ENCODE results near the gene VAPB.

VAPB gene

GRCh38 chr20:58497724-58498469 lies 108.9 kb downstream of the VAPB start:
- Histone ChIP-seq H3K4me2 (ENCODE audit: low read length) (no peak overlapping the region), H3K4me1 (ENCODE audit: low read length) (no peaks in the 10 kb centered on the region), H3K27ac (ENCODE audit: low read length) (no peak overlapping the region), H2AFZ (ENCODE audit: low read depth, low read length) (no peak overlapping the region), H3K9ac (ENCODE audit: low read length) (no peak overlapping the region), H3K4me3 (ENCODE audit: low read length) (no peak overlapping the region), H3K9me3 (ENCODE audit: insufficient read depth, low read length) (no peaks in the 10 kb centered on the region), H3K27me3 (ENCODE audit: low read depth, low read length) (peaks cover 13% of the 10 kb centered on the region), H3K36me3 (replicated peaks; ENCODE audit: low read depth, low read length) (no peaks in the 10 kb centered on the region), H4K20me1 (ENCODE audit: insufficient read depth, low read length) (no peaks in the 10 kb centered on the region), H3K79me2 (ENCODE audit: low read length) (no peaks in the 10 kb centered on the region)
- TF ChIP-seq CTCF (IDR thresholded peaks at IDR 0.05; ENCODE audit: low read depth, low read length) (no peak), EZH2phosphoT487 (IDR thresholded peaks at IDR 0.05; ENCODE audit: low read depth) (no peak)

GRCh38 chr20:58498470-58499068 lies 109.5 kb downstream of the VAPB start:
- no peak overlapping the region for H2AFZ ChIP-seq (ENCODE audit: low read depth, low read length)

GRCh38 chr20:58500256-58500655 lies 111.2 kb downstream of the VAPB start:
- no peaks in the 10 kb centered on the region for H3K36me3 ChIP-seq (replicated peaks; ENCODE audit: low read depth, low read length)
- peaks cover 20% of the 10 kb centered on the region for H3K27me3 ChIP-seq (ENCODE audit: low read depth, low read length)
- no peak overlapping the region for H3K27ac ChIP-seq (ENCODE audit: low read length)
- H3K79me2 ChIP-seq (ENCODE audit: low read length): no peaks in the 10 kb centered on the region
- no peaks in the 10 kb centered on the region for H4K20me1 ChIP-seq (ENCODE audit: insufficient read depth, low read length)
- H3K4me3 ChIP-seq (ENCODE audit: low read length): no peak overlapping the region
- 0 out of 2 replicates have a peak, but pooled peaks cover 7% of the 10 kb centered on the region for H3K9me3 ChIP-seq (ENCODE audit: insufficient read depth, low read length)
- no peaks in the 10 kb centered on the region for H3K4me1 ChIP-seq (ENCODE audit: low read length)
- H3K9ac ChIP-seq (ENCODE audit: low read length): no peak overlapping the region
- no peak overlapping the region for H2AFZ ChIP-seq (ENCODE audit: low read depth, low read length)
- H3K4me2 ChIP-seq (ENCODE audit: low read length): no peak overlapping the region
- TF ChIP-seq EZH2phosphoT487 (IDR thresholded peaks at IDR 0.05; ENCODE audit: low read depth) (no peak), CTCF (IDR thresholded peaks at IDR 0.05; ENCODE audit: low read depth, low read length) (no peak)

More at GRCh38 chr20:58498470-58499068, 109.5 kb downstream of the VAPB start:
- no peaks in the 10 kb centered on the region for H3K9me3 ChIP-seq (ENCODE audit: insufficient read depth, low read length)
- H3K4me1 ChIP-seq (ENCODE audit: low read length): no peaks in the 10 kb centered on the region
- H4K20me1 ChIP-seq (ENCODE audit: insufficient read depth, low read length): no peaks in the 10 kb centered on the region
- H3K4me3 ChIP-seq (ENCODE audit: low read length): no peak overlapping the region
- no peak overlapping the region for H3K27ac ChIP-seq (ENCODE audit: low read length)
- no peaks in the 10 kb centered on the region for H3K36me3 ChIP-seq (replicated peaks; ENCODE audit: low read depth, low read length)
- TF ChIP-seq CTCF (IDR thresholded peaks at IDR 0.05; ENCODE audit: low read depth, low read length) (no peak), EZH2phosphoT487 (IDR thresholded peaks at IDR 0.05; ENCODE audit: low read depth) (no peak)
- peaks cover 13% of the 10 kb centered on the region; the same call in 1 of the 2 replicates for H3K27me3 ChIP-seq (ENCODE audit: low read depth, low read length)
- no peaks in the 10 kb centered on the region for H3K79me2 ChIP-seq (ENCODE audit: low read length)
- H3K4me2 ChIP-seq (ENCODE audit: low read length): no peak overlapping the region
- H3K9ac ChIP-seq (ENCODE audit: low read length): no peak overlapping the region

Data from OCI-LY3 (cell line).